GM19351 (cell line): ENCODE results near the gene ATXN7L1.

ENCODE experiments used
- ATAC-seq: cut with Tn5 transposase; IDR thresholded peaks from one replicate; pipeline ENCODE4 v1.9.1; 2021; ENCODE audit warnings: mild to moderate bottlenecking, moderate library complexity; ENCODE audit not compliant: unreplicated experiment

ATXN7L1 gene

GRCh38 chr7:105748701-105749100 is 127.7 kb downstream of the ATXN7L1 start:
- ATAC-seq = no peak

GRCh38 chr7:105745681-105746330 is 130.6 kb downstream of the ATXN7L1 start:
- ATAC-seq = no peak

- ATAC-seq = no peak
These were observed 132.1 kb downstream of the ATXN7L1 start for GRCh38 chr7:105744258-105744657.

GRCh38 chr7:105743351-105744090 is 132.9 kb downstream of the ATXN7L1 start:
- no peak for ATAC-seq

- no peak for ATAC-seq
These were observed 133.6 kb downstream of the ATXN7L1 start for GRCh38 chr7:105742787-105743186.

- no peak for ATAC-seq
These were observed 134.4 kb downstream of the ATXN7L1 start for GRCh38 chr7:105741982-105742381.

GRCh38 chr7:105738133-105738532 is 138.3 kb downstream of the ATXN7L1 start:
- no peak for ATAC-seq

GRCh38 chr7:105734233-105734632 is 142.2 kb downstream of the ATXN7L1 start:
- ATAC-seq = no peak

- no peak for ATAC-seq
These were observed 145.4 kb downstream of the ATXN7L1 start for GRCh38 chr7:105731042-105731441.

- ATAC-seq = no peak
These were observed 148.4 kb downstream of the ATXN7L1 start for GRCh38 chr7:105728028-105728427.

- no peak for ATAC-seq
These were observed 151.7 kb downstream of the ATXN7L1 start for GRCh38 chr7:105724688-105725087.

- no peak for ATAC-seq
These were observed 152.8 kb downstream of the ATXN7L1 start for GRCh38 chr7:105723572-105723971.

GRCh38 chr7:105721571-105722104 is 154.8 kb downstream of the ATXN7L1 start:
- no peak for ATAC-seq

- ATAC-seq = no peak
These were observed 156.5 kb downstream of the ATXN7L1 start for GRCh38 chr7:105719919-105720318.

- no peak for ATAC-seq
These were observed 157.0 kb downstream of the ATXN7L1 start for GRCh38 chr7:105719395-105719794.

GRCh38 chr7:105718511-105718925 is 157.9 kb downstream of the ATXN7L1 start:
- no peak for ATAC-seq

- ATAC-seq = no peak
These were observed 160.9 kb downstream of the ATXN7L1 start for GRCh38 chr7:105715528-105715927.

GRCh38 chr7:105713488-105714465 is 162.6 kb downstream of the ATXN7L1 start:
- no peak for ATAC-seq

- ATAC-seq = no peak
These were observed 163.5 kb downstream of the ATXN7L1 start for GRCh38 chr7:105712877-105713276.

- no peak for ATAC-seq
These were observed 164.5 kb downstream of the ATXN7L1 start for GRCh38 chr7:105711726-105712402.
